ENCODE data around the gene ESRRA. TPM values are rescaled to one million over a fixed set of nuclear protein-coding genes. Genes with fewer than 3 reads are reported as not detected.

ESRRA gene
- total RNA-seq, 4 donors from 2014 or later, result 26.0 to 39.3 (median 28.7) TPM

DNA sequence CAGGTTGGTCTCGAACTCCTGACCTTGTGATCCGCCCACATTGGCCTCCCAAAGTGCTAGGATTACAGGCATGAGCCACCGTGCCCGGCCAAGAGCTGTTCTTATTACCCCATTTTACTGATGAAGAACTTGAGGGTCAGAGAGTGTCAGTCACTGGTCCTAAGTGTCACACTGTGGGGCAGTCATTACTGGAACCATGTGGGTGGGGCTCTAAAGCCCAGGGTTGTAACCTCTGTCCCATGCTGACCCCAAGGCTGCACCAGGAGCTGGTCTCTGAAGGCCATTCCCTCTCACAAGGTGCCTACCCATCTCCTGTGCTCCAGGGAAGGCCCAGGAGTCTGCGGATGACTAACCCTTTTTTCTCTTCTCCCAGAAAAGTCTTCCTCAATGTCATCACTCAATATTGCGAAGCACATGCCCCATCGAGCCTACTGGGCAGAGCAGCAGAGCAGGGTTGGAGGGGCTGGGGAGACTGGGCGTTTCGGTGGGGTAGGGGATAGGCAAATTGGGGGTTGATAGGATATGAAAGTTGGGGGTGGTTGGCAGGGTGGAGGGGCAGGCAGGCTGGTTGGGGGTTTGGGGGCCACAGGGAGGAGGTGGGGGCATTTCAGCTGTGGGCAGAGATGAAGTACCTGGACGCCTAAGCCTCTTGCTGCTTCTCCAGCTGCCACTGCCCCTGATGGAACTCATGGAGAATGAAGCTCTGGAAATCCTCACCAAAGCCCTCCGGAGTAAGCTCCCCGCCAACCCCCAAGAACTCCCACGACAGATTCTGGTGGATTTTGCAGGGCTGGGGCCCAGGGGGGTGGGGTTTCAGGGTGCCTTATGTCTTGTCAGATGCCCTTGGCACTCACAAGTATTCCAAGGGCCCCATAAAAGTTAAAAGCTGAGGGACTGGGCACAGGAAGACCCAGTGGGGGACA lies 2.0 kb upstream of the ESRRA start:
- peak overlapping the region in 1 of 4 donors; percentile 88 for H3K27ac ChIP-seq
- TF ChIP-seq POLR2A (IDR thresholded peaks at IDR 0.05), result no peak
- no peak for TF ChIP-seq EP300 (IDR thresholded peaks at IDR 0.05)
- TF ChIP-seq CTCF (IDR thresholded peaks at IDR 0.05), result no peak
- DNase-seq (ENCODE audit: low spot score in 2 of 2), result no peak
- WGBS, 2 donors, result 78 to 87% methylated on average over 10 to 13 of the region's 13 CpGs
- peaks cover 2 to 56% of the 10 kb centered on the region in 2 donors for H3K27me3 ChIP-seq
- H3K4me3 ChIP-seq, result no peak overlapping the region
- peaks cover 0 to 54% (median 32%) of the 10 kb centered on the region in 4 donors for H3K4me1 ChIP-seq
- H3K36me3 ChIP-seq, result peaks cover 0 to 7% (median 0%) of the 10 kb centered on the region in 3 donors
- no peaks in the 10 kb centered on the region for H3K9me3 ChIP-seq

- TF ChIP-seq EP300 (IDR thresholded peaks at IDR 0.05), result no peak
- peaks cover 2 to 50% of the 10 kb centered on the region in 2 donors for H3K27me3 ChIP-seq
- peak overlapping the region; percentile 55 to 92 (median 85) for H3K27ac ChIP-seq
- H3K4me1 ChIP-seq, result peaks cover 0 to 52% (median 32%) of the 10 kb centered on the region in 4 donors
- peak overlapping the region in 3 of 4 donors; percentile 68 to 85 (median 76) for H3K4me3 ChIP-seq
- DNase-seq (ENCODE audit: low spot score in 2 of 2), result no peak
- 51 to 54% methylated on average over 5 of the region's 5 CpGs for WGBS, 2 donors
- peaks cover 0 to 9% (median 0%) of the 10 kb centered on the region in 3 donors for H3K36me3 ChIP-seq
- H3K9me3 ChIP-seq, result no peaks in the 10 kb centered on the region
These were observed 1.4 kb upstream of the ESRRA start for GRCh38 chr11:64304032-64304315.

- Histone ChIP-seq H3K4me1 (peaks cover 0 to 47% (median 27%) of the 10 kb centered on the region in 4 donors), H3K4me3 (peak overlapping the region; percentile 55 to 85 (median 72)), H3K36me3 (peaks cover 0 to 10% (median 0%) of the 10 kb centered on the region in 3 donors), H3K27me3 (peaks cover 0 to 45% of the 10 kb centered on the region in 2 donors), H3K27ac (peak overlapping the region; percentile 55 to 92 (median 85)), H3K9me3 (no peaks in the 10 kb centered on the region)
- 1% methylated on average over 38 to 40 of the region's 46 CpGs for WGBS, 2 donors
- TF ChIP-seq CTCF (IDR thresholded peaks at IDR 0.05), result peak; percentile 81 to 93 (median 84)
- no peak for TF ChIP-seq POLR2A (IDR thresholded peaks at IDR 0.05)
- TF ChIP-seq EP300 (IDR thresholded peaks at IDR 0.05), result peak in 1 of 2 donors; percentile 31
- peak; percentile 87 to 94 for DNase-seq (ENCODE audit: low spot score in 2 of 2)
These were observed 830 bp upstream of the ESRRA start for GRCh38 chr11:64304316-64305072.

DNA sequence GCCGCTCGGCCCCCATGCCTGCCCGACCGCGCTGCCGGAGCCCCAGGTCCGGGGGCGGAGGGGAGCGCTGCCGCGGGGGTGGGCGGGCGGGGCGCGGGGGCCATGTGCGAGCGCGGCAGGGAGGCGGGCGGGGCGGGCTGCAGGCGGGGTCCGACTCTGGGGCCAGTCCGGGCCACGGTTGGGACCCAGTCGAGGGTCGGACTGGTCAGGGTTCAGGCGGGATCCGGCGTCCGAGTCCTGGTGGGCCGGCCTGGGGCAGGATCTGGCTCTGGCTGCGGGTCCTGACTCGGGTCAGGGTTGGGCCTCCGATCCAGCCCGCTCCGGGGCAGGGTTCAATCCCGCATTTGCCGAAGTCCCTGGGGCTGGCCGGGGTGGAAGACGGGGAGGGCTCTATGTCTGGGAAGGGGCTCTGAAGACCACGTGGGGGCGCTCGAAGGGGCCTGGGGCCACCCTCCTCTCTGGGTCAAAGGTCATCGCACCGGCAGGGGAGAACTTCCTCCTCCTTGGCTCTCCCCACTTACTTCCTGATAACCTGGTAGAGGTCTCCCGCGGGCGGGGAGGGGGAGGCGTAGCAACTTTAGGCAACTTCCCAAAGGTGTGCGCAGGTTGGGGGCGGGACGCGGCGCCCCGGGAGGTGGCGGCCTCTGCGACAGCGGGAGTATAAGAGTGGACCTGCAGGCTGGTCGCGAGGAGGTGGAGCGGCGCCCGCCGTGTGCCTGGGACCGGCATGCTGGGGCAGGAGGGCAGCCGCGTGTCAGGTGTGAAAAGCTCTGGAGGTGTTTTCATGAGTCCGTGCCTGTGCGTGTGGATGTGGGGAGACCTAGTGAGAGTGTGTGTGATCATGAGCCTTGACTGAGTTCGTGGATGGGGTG lies 603 bp downstream of the ESRRA start:
- no peak for TF ChIP-seq EP300 (IDR thresholded peaks at IDR 0.05)
- peak in 2 of 5 experiments; percentile 14 to 16 for TF ChIP-seq CTCF (IDR thresholded peaks at IDR 0.05)
- no peak for TF ChIP-seq POLR2A (IDR thresholded peaks at IDR 0.05)
- WGBS, 2 donors, result 2 to 5% methylated on average over 16 to 29 of the region's 71 CpGs
- peak overlapping the region; percentile 24 to 92 (median 80) for H3K27ac ChIP-seq
- H3K27me3 ChIP-seq, result peaks cover 0 to 30% of the 10 kb centered on the region in 2 donors
- peak overlapping the region; percentile 50 to 85 (median 72) for H3K4me3 ChIP-seq
- peak in 1 of 2 donors; percentile 42 for DNase-seq (ENCODE audit: low spot score in 2 of 2)
- peaks cover 0 to 32% (median 12%) of the 10 kb centered on the region in 4 donors for H3K4me1 ChIP-seq
- H3K36me3 ChIP-seq, result peaks cover 0 to 10% (median 0%) of the 10 kb centered on the region in 3 donors
- no peaks in the 10 kb centered on the region for H3K9me3 ChIP-seq

DNA sequence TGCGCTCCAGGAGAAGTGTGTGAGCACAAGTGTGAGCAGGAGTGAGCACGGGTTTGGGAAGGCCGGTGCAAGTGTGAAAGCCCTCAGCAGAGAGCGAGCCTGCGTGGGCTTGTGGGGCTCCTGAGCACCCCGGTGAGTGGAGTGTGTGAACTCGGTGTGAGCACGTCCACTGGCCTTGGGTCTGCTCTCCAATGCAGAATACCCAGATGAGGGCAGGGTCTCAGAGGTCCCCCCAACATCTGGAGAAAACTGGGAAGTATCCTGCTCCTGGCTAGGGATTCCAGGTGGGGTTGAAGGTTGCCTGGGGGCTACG lies 1.2 kb downstream of the ESRRA start:
- 26 to 39% methylated on average over 7 to 9 of the region's 9 CpGs for WGBS, 2 donors
- TF ChIP-seq CTCF (IDR thresholded peaks at IDR 0.05), result no peak
- Histone ChIP-seq H3K27ac (peak overlapping the region in 3 of 4 donors; percentile 79 to 92 (median 81)), H3K27me3 (peaks cover 0 to 24% of the 10 kb centered on the region in 2 donors), H3K4me1 (peaks cover 0 to 26% (median 12%) of the 10 kb centered on the region in 4 donors), H3K36me3 (peaks cover 0 to 10% (median 0%) of the 10 kb centered on the region in 3 donors), H3K9me3 (no peaks in the 10 kb centered on the region), H3K4me3 (peak overlapping the region; percentile 50 to 85 (median 72))
- DNase-seq (ENCODE audit: low spot score in 2 of 2), result no peak

Data from tibial nerve (tissue), 4 donors.